ENCODE measurements around the gene C1RL. TPM values are rescaled to one million over a fixed set of nuclear protein-coding genes. Genes with fewer than 3 reads are reported as not detected.

Gene C1RL
- total RNA-seq, 4 donors from 2014 or later = 66.2 to 114 (median 95.8) TPM

DNA sequence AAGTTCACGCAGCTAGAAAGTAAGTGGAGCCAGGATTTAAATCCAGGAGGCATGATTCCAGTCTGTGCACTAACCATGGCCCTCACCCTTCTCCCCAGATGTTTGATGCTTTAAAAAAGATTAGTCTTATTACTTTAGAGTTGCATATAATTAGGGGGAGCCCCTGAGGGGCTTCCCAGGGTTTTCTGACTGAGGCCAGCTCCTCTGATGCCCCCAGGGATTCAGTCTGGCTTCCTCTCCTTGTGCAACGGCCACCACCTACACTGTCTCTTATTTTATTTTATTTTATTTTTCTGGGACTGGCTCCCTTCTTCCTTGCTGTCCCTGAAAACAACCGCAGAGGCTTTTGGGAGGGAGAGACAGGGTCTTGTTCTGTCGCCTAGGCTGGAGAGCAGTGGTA, 43.8 kb upstream of the C1RL start:
- TF ChIP-seq, protein P1, sequence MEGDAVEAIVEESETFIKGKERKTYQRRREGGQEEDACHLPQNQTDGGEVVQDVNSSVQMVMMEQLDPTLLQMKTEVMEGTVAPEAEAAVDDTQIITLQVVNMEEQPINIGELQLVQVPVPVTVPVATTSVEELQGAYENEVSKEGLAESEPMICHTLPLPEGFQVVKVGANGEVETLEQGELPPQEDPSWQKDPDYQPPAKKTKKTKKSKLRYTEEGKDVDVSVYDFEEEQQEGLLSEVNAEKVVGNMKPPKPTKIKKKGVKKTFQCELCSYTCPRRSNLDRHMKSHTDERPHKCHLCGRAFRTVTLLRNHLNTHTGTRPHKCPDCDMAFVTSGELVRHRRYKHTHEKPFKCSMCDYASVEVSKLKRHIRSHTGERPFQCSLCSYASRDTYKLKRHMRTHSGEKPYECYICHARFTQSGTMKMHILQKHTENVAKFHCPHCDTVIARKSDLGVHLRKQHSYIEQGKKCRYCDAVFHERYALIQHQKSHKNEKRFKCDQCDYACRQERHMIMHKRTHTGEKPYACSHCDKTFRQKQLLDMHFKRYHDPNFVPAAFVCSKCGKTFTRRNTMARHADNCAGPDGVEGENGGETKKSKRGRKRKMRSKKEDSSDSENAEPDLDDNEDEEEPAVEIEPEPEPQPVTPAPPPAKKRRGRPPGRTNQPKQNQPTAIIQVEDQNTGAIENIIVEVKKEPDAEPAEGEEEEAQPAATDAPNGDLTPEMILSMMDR (IDR thresholded peaks at IDR 0.05; ENCODE audit: low read depth) = no peak

GRCh38 chr12:7151532-7151931, 42.5 kb upstream of the C1RL start:
- TF ChIP-seq, protein P1 (IDR thresholded peaks at IDR 0.05; ENCODE audit: low read depth) = no peak

GRCh38 chr12:7150841-7151240, 41.8 kb upstream of the C1RL start:
- TF ChIP-seq, protein P1 (IDR thresholded peaks at IDR 0.05; ENCODE audit: low read depth) = no peak

DNA sequence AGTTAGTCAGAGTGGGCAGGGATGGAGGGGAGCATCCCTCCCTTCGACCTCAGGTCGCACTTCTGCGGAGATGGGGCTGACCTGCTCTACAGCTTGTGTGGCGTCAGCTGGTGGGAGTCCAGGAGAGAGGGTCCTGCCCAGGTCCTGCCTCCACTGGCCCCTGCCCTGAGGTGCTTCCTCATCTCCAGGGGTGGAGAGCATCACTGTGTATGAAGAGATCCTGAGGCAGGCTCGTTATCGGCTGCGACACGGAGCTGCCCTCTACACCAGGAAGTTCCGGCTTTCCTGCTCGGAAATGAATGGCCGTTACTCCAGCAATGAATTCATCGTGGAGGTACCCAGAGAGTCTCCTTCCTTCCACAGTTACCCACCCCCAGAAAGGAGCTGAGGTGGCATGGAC, 41.3 kb upstream of the C1RL start:
- TF ChIP-seq, protein P1 (IDR thresholded peaks at IDR 0.05; ENCODE audit: low read depth) = no peak

GRCh38 chr12:7146906-7147305, 37.9 kb upstream of the C1RL start:
- TF ChIP-seq, protein P1 (IDR thresholded peaks at IDR 0.05; ENCODE audit: low read depth) = no peak

DNA sequence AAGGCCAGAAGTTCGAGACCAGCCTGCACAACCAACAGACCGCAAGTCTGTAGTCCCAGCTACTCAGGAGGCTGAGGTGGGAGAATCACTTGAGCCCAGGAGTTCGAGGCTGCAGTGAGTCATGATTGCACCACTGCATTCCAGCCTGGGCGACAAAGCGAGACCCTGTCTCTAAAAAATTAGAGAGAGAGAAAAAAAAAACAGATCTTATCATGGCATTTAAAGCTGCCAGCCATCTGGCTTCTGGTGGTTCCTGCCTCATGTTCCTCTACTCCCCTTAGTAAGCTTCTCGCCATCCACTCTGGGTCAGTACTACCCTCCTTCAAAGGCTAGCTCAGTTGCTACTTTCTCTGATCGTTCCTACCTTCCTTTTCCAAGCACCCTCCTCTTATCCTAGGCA, 37.2 kb upstream of the C1RL start:
- TF ChIP-seq, protein P1 (IDR thresholded peaks at IDR 0.05; ENCODE audit: low read depth) = no peak

DNA sequence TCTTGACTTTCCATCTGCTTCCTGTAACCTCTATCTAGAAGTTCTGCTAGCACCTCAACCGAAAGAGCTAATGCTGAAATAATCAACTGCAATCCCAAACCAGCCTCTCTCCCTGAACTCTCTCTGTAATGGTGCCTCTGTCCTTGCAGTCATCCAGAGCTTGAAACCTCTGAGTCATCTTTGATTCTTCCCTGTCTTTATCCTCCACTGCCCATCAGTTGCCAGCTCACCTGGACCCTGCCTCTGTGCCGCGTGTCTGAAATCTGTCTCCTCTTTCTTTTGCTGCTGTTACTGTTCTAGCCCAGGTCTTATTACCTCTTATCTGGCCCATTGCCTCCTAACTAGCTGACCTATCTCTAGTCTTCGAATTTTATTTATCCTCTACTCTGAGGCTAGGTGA, 36.7 kb upstream of the C1RL start:
- TF ChIP-seq, protein P1 (IDR thresholded peaks at IDR 0.05; ENCODE audit: low read depth) = no peak
